Rectal smooth muscle tissue (tissue), 1 donor: ENCODE data around the gene IRF2BP2.

Source experiments
- H3K27ac ChIP-seq: one replicate; pipeline ENCODE4 v1.7.0; 2013; ENCODE audit warnings: low read depth, low read length, inconsistent platforms
- H3K27me3 ChIP-seq: one replicate; pipeline ENCODE4 v1.7.0; 2013; ENCODE audit warnings: low read length; ENCODE audit not compliant: control insufficient read depth, insufficient read depth
- H3K36me3 ChIP-seq: one replicate; pipeline ENCODE4 v1.7.0; 2013; ENCODE audit warnings: low read length; ENCODE audit not compliant: control insufficient read depth, insufficient read depth
- H3K4me1 ChIP-seq: one replicate; pipeline ENCODE4 v1.7.0; 2013; ENCODE audit warnings: low read length; ENCODE audit not compliant: control insufficient read depth, insufficient read depth
- H3K4me3 ChIP-seq: one replicate; pipeline ENCODE4 v1.7.0; 2013; ENCODE audit warnings: low read length
- H3K9ac ChIP-seq: one replicate; pipeline ENCODE4 v1.7.0; 2013; ENCODE audit warnings: low read length

Gene IRF2BP2

GRCh38 chr1:234610061-234610665 is at the start of gene IRF2BP2:
IRF2BP2 (minus strand) TSS chr1:234610178; CDS start chr1:234609494, 684 bp downstream.
- no peaks in the 10 kb centered on the region for H3K27me3 ChIP-seq
- H3K36me3 ChIP-seq: peaks cover 16% of the 10 kb centered on the region
- H3K4me1 ChIP-seq: peaks cover 27% of the 10 kb centered on the region
- H3K9ac ChIP-seq: peak within 1 kb of the TSS; percentile 98
- H3K4me3 ChIP-seq: peak within 1 kb of the TSS; percentile 98
- H3K27ac ChIP-seq: peak within 1 kb of the TSS; percentile 99

DNA sequence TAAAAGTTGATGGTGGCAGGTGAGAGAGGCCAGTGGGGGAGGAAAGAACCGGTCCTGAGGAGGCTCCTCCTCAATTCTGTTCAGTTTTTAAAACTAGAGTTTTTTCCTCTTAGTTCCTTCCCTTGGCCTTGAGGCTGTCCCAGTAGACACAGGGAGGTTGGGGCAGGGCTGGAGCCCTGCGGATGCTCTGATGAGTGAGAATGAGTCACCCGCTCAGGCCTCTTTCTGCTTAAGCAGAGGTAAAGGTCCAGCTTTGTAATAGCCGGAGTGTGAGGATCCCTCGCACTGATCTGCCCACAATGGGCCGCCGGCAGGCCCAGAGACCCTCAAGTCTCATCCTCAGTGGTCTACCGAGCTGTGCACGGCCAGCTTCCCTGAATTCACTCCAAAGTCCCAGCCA is 49.6 kb upstream of the IRF2BP2 start:
- H3K9ac ChIP-seq: no peak overlapping the region
- H3K36me3 ChIP-seq: no peaks in the 10 kb centered on the region
- H3K4me1 ChIP-seq: no peaks in the 10 kb centered on the region
- no peak overlapping the region for H3K4me3 ChIP-seq
- no peak overlapping the region for H3K27ac ChIP-seq
- H3K27me3 ChIP-seq: no peaks in the 10 kb centered on the region

- no peaks in the 10 kb centered on the region for H3K27me3 ChIP-seq
- H3K36me3 ChIP-seq: no peaks in the 10 kb centered on the region
- H3K4me3 ChIP-seq: no peak overlapping the region
- H3K27ac ChIP-seq: no peak overlapping the region
- H3K9ac ChIP-seq: no peak overlapping the region
- H3K4me1 ChIP-seq: no peaks in the 10 kb centered on the region
These were observed 48.2 kb upstream of the IRF2BP2 start for GRCh38 chr1:234658138-234658537.

GRCh38 chr1:234656944-234657654 is 47.1 kb upstream of the IRF2BP2 start:
- Histone ChIP-seq H3K27ac (no peak overlapping the region), H3K36me3 (no peaks in the 10 kb centered on the region), H3K4me3 (no peak overlapping the region), H3K4me1 (no peaks in the 10 kb centered on the region), H3K27me3 (no peaks in the 10 kb centered on the region), H3K9ac (no peak overlapping the region)

GRCh38 chr1:234656070-234656895 is 46.3 kb upstream of the IRF2BP2 start:
- Histone ChIP-seq H3K9ac (no peak overlapping the region), H3K27ac (no peak overlapping the region), H3K27me3 (no peaks in the 10 kb centered on the region), H3K4me3 (no peak overlapping the region), H3K4me1 (no peaks in the 10 kb centered on the region), H3K36me3 (no peaks in the 10 kb centered on the region)

GRCh38 chr1:234655328-234656069 is 45.5 kb upstream of the IRF2BP2 start:
- H3K27ac ChIP-seq: no peak overlapping the region
- H3K9ac ChIP-seq: no peak overlapping the region
- no peaks in the 10 kb centered on the region for H3K36me3 ChIP-seq
- no peaks in the 10 kb centered on the region for H3K4me1 ChIP-seq
- no peaks in the 10 kb centered on the region for H3K27me3 ChIP-seq
- H3K4me3 ChIP-seq: no peak overlapping the region

GRCh38 chr1:234654002-234654733 is 44.2 kb upstream of the IRF2BP2 start:
- Histone ChIP-seq H3K4me1 (no peaks in the 10 kb centered on the region), H3K27ac (no peak overlapping the region), H3K9ac (no peak overlapping the region), H3K27me3 (no peaks in the 10 kb centered on the region), H3K4me3 (no peak overlapping the region), H3K36me3 (no peaks in the 10 kb centered on the region)

- no peaks in the 10 kb centered on the region for H3K4me1 ChIP-seq
- no peak overlapping the region for H3K4me3 ChIP-seq
- no peaks in the 10 kb centered on the region for H3K27me3 ChIP-seq
- no peak overlapping the region for H3K27ac ChIP-seq
- no peaks in the 10 kb centered on the region for H3K36me3 ChIP-seq
- H3K9ac ChIP-seq: no peak overlapping the region
These were observed 39.6 kb upstream of the IRF2BP2 start for GRCh38 chr1:234649432-234650081.

- Histone ChIP-seq H3K36me3 (no peaks in the 10 kb centered on the region), H3K9ac (no peak overlapping the region), H3K27ac (no peak overlapping the region), H3K4me3 (no peak overlapping the region), H3K4me1 (no peaks in the 10 kb centered on the region), H3K27me3 (no peaks in the 10 kb centered on the region)
These were observed 37.8 kb upstream of the IRF2BP2 start for GRCh38 chr1:234647758-234648157.

DNA sequence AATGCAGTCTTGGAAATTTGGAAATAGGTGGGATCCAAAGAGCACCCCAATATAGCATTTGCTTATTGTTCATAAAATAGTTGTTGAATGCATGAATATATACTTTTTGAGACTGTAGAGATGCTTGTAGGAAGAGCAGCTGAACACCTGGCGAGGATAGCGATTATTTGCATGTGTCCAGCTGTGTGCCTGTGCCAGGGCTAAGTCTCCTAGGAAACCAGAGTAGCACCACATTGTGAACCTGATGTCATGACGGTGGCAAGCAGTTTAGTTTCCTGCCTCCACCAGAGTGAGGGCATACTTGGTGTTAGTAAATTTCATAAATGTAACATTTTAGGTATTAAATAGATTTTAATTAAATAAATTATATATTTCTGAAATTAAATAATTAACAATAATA is 37.3 kb upstream of the IRF2BP2 start:
- no peaks in the 10 kb centered on the region for H3K4me1 ChIP-seq
- H3K27me3 ChIP-seq: no peaks in the 10 kb centered on the region
- no peak overlapping the region for H3K4me3 ChIP-seq
- no peak overlapping the region for H3K27ac ChIP-seq
- H3K36me3 ChIP-seq: no peaks in the 10 kb centered on the region
- H3K9ac ChIP-seq: no peak overlapping the region

- Histone ChIP-seq H3K36me3 (no peaks in the 10 kb centered on the region), H3K27ac (no peak overlapping the region), H3K9ac (no peak overlapping the region), H3K4me3 (no peak overlapping the region), H3K27me3 (no peaks in the 10 kb centered on the region), H3K4me1 (no peaks in the 10 kb centered on the region)
These were observed 36.0 kb upstream of the IRF2BP2 start for GRCh38 chr1:234645964-234646363.
